OCI-LY7 (cell line): ENCODE results near the gene MERTK.

ENCODE experiments used
- EZH2phosphoT487 ChIP-seq: fragments of 200-600 bp; sonication (generic); IDR thresholded peaks from 2 replicates; pipeline ENCODE4 v1.6.1; 2018; ENCODE audit warnings: low read depth, borderline replicate concordance, mild to moderate bottlenecking, mixed run types, antibody characterized with exemption, low read length, moderate library complexity, mixed read lengths
- TF ChIP-seq, protein P1 (sequence below): fragments of 200-600 bp; sonication (generic); conservative IDR thresholded peaks from 2 replicates; pipeline ENCODE4 v1.5.1; 2014; ENCODE audit warnings: mild to moderate bottlenecking, antibody characterized with exemption, low read length, moderate library complexity, mixed read lengths

DNA sequence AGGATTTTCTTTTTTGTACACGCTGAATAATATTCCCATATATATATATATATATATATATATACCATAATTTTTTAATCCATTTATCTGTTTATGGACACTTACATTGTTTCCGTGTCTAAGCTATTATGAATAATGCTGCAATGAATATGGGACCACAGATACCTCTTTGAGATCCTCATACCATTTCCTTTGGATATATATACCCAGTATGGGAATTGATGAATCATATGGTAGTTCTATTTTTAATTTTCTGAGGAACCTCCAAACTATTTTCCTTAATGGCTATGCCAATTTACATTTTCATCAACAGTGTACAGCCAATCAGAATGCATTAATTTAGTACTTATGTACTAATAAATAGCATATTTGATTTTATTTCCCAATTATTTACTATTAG is 53.1 kb downstream of the MERTK start:
- TF ChIP-seq, protein P1, sequence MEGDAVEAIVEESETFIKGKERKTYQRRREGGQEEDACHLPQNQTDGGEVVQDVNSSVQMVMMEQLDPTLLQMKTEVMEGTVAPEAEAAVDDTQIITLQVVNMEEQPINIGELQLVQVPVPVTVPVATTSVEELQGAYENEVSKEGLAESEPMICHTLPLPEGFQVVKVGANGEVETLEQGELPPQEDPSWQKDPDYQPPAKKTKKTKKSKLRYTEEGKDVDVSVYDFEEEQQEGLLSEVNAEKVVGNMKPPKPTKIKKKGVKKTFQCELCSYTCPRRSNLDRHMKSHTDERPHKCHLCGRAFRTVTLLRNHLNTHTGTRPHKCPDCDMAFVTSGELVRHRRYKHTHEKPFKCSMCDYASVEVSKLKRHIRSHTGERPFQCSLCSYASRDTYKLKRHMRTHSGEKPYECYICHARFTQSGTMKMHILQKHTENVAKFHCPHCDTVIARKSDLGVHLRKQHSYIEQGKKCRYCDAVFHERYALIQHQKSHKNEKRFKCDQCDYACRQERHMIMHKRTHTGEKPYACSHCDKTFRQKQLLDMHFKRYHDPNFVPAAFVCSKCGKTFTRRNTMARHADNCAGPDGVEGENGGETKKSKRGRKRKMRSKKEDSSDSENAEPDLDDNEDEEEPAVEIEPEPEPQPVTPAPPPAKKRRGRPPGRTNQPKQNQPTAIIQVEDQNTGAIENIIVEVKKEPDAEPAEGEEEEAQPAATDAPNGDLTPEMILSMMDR, result no peak
- TF ChIP-seq EZH2phosphoT487, result no peak
